Lower lobe of right lung (tissue), 2 donors: ENCODE measurements around the gene NCOA1. TPM values are rescaled to one million over a fixed set of nuclear protein-coding genes. Genes with fewer than 3 reads are reported as not detected.
A peak's percentile ranks its signal among the peaks of the same experiment; 100 is the strongest.

Experiments
- ATAC-seq, 2 donors: fragments of 200-7000 bp; cut with Tn5 transposase; one replicate each; pipeline ENCODE4 v1.9.1; 2020 to 2022; ENCODE audit warnings: mild to moderate bottlenecking in 2 of 2, moderate library complexity in 2 of 2
- DNase-seq: peaks from one replicate; pipeline ENCODE4 v3.0.0-alpha.2; 2020
- H3K27ac ChIP-seq: fragments of 200-600 bp; one replicate; pipeline ENCODE4 v1.8.0; 2022
- H3K27me3 ChIP-seq: fragments of 200-600 bp; one replicate; pipeline ENCODE4 v1.8.0; 2022; ENCODE audit warnings: low read depth
- H3K36me3 ChIP-seq: fragments of 200-600 bp; one replicate; pipeline ENCODE4 v1.8.0; 2022; ENCODE audit warnings: mild to moderate bottlenecking
- H3K4me1 ChIP-seq: fragments of 200-600 bp; one replicate; pipeline ENCODE4 v1.8.0; 2022
- H3K4me3 ChIP-seq: fragments of 200-600 bp; one replicate; pipeline ENCODE4 v1.8.0; 2022; ENCODE audit warnings: mild to moderate bottlenecking
- H3K9me3 ChIP-seq: fragments of 200-600 bp; one replicate; pipeline ENCODE4 v1.8.0; 2022
- intact Hi-C: fragments of 100-400 bp; cut with DNase I; formaldehyde crosslinking; loops from one replicate; pipeline ENCODE4 v1.11.0; 2022
- total RNA-seq: library from RNA; stranded (reverse); fragmentation: NEBNext Ultra II Directional; extraction: Animal tissue kit (Norgen Biotek cat#: 25700); gene quantifications from one replicate; pipeline ENCODE4 v1.2.1, GENCODE V29; 2021
- TF ChIP-seq, protein P1 (sequence below): fragments of 200-600 bp; IDR thresholded peaks from one replicate; pipeline ENCODE4 v1.8.0; 2022; ENCODE audit warnings: antibody characterized with exemption, mild to moderate bottlenecking
- donor health status: DM: no; HTN: yes; CAD: no; lungs with severe emphysema.

Gene NCOA1
- total RNA-seq, 1 donor from 2014 or later, result 48.3 TPM

DNA sequence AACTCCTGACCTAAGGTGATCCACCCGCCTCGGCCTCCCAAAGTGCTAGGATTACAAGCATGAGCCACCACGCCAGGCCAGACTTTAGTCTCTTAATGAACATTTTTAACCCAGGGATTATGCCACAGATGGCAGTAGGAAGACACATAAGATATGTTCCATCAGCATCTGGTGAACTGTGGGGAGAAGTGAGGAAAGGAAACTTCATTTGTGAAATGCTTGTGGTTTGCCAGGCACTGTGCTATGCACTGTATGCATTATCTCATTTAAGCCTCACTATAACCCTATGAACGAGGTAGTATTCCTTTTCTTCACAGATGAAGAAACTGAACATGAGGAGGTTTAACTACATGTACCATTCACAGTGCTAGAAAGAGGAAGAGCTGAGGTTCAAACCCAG, 272.8 kb downstream of the NCOA1 start:
- no peaks in the 10 kb centered on the region for H3K27me3 ChIP-seq
- TF ChIP-seq, protein P1, sequence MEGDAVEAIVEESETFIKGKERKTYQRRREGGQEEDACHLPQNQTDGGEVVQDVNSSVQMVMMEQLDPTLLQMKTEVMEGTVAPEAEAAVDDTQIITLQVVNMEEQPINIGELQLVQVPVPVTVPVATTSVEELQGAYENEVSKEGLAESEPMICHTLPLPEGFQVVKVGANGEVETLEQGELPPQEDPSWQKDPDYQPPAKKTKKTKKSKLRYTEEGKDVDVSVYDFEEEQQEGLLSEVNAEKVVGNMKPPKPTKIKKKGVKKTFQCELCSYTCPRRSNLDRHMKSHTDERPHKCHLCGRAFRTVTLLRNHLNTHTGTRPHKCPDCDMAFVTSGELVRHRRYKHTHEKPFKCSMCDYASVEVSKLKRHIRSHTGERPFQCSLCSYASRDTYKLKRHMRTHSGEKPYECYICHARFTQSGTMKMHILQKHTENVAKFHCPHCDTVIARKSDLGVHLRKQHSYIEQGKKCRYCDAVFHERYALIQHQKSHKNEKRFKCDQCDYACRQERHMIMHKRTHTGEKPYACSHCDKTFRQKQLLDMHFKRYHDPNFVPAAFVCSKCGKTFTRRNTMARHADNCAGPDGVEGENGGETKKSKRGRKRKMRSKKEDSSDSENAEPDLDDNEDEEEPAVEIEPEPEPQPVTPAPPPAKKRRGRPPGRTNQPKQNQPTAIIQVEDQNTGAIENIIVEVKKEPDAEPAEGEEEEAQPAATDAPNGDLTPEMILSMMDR, result no peak
- no peak overlapping the region for H3K4me3 ChIP-seq
- ATAC-seq (no peak), DNase-seq (no peak)
- H3K4me1 ChIP-seq, result peaks cover 6% of the 10 kb centered on the region
- H3K27ac ChIP-seq, result no peak overlapping the region
- peaks cover 70% of the 10 kb centered on the region for H3K36me3 ChIP-seq
- intact Hi-C loops, result no loop called here
- H3K9me3 ChIP-seq, result no peaks in the 10 kb centered on the region

DNA sequence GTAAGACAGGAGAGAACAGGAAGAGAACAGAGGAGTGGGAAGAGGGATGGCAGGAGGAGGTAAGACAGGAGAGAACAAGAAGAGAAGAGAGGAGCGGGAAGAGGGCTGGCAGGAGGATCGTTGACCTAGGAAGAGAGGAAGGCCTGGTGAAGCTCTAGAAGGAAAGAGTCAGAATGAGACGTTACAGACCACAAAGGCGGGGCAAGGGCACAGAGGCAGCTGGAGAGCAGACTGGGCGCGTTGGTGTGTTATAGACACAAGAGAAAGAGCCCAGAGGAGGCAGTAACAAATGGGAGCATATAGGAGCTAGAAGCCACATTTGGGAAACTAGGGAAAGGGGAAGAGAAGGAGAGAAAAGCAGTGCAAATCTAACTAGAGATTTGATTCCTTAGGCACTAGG, 275.6 kb downstream of the NCOA1 start:
- TF ChIP-seq, protein P1, result no peak
- no peaks in the 10 kb centered on the region for H3K9me3 ChIP-seq
- no peak for DNase-seq
- intact Hi-C loops, result no loop called here
- H3K36me3 ChIP-seq, result peaks cover 68% of the 10 kb centered on the region
- no peak overlapping the region for H3K4me3 ChIP-seq
- no peak overlapping the region for H3K27ac ChIP-seq
- ATAC-seq, result no peak
- H3K27me3 ChIP-seq, result no peaks in the 10 kb centered on the region
- H3K4me1 ChIP-seq, result peaks cover 6% of the 10 kb centered on the region

DNA sequence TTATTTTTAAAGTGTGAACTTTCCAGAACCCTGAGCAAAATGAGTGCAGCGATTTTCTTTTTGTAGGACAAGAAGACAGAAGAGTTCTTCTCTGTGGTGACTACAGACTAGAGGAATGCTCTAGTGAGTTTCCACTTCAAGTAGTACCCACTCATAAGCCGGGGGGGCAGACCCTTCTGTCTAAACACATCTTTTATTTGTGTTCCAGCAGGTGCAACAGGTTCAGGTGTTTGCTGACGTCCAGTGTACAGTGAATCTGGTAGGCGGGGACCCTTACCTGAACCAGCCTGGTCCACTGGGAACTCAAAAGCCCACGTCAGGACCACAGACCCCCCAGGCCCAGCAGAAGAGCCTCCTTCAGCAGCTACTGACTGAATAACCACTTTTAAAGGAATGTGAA, 277.0 kb downstream of the NCOA1 start:
- DNase-seq (peak; percentile 69), ATAC-seq (peak; percentile 85 to 92)
- no peaks in the 10 kb centered on the region for H3K27me3 ChIP-seq
- TF ChIP-seq, protein P1, result no peak
- H3K4me1 ChIP-seq, result peaks cover 6% of the 10 kb centered on the region
- H3K4me3 ChIP-seq, result no peak overlapping the region
- H3K27ac ChIP-seq, result peak overlapping the region; percentile 21
- H3K9me3 ChIP-seq, result no peaks in the 10 kb centered on the region
- intact Hi-C loops, result no loop called here
- peaks cover 54% of the 10 kb centered on the region for H3K36me3 ChIP-seq

DNA sequence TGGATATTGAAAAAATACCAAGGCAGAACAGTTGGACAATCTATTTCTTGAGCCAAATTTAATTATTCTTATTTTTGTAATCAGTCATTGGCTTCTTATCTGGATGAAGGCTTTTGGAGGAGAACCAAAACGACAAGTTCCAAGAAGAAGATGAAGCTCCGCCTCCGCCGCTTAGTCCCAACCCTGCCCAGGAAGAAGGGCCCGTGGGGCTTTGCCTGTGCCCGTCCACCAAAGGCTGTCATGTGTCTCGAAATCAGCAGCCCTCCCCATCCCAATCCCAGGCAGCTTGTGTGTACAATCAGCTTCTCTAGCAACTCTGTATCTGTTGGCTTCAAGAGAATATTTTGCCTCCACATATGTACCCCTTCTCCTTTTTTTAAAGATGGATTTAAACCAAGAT, 277.5 kb downstream of the NCOA1 start:
- no peaks in the 10 kb centered on the region for H3K9me3 ChIP-seq
- intact Hi-C loops, result no loop called here
- no peak overlapping the region for H3K4me3 ChIP-seq
- peaks cover 52% of the 10 kb centered on the region for H3K36me3 ChIP-seq
- no peak for ATAC-seq
- no peaks in the 10 kb centered on the region for H3K27me3 ChIP-seq
- peaks cover 6% of the 10 kb centered on the region for H3K4me1 ChIP-seq
- DNase-seq, result no peak
- TF ChIP-seq, protein P1, result no peak
- H3K27ac ChIP-seq, result no peak overlapping the region

DNA sequence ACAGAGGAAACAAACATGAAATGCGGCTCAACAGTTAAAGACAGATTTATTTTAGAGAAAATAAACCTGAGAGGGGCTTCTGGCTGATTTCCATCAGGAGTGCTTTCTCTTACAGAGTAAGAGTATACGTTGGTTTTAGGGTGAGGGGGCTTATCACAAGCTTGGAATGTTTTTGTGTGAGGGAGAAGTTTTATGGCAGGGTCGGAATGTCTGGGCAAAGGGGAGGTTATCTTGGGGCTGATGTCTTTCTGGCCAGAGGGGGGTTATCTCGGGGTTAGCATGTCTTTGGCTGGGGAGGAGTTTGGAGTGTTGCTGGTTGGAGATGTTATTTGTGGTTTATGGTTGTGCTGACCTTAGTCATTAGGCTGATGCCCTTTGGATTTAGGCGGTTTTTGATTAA, 280.0 kb downstream of the NCOA1 start:
- TF ChIP-seq, protein P1, result no peak
- no peak for ATAC-seq
- H3K4me3 ChIP-seq, result no peak overlapping the region
- DNase-seq, result no peak
- H3K27me3 ChIP-seq, result no peaks in the 10 kb centered on the region
- no peaks in the 10 kb centered on the region for H3K9me3 ChIP-seq
- peaks cover 6% of the 10 kb centered on the region for H3K4me1 ChIP-seq
- no peak overlapping the region for H3K27ac ChIP-seq
- H3K36me3 ChIP-seq, result peaks cover 36% of the 10 kb centered on the region
- intact Hi-C loops, result no loop called here
